ENCODE measurements around the gene IGF1.

Gene IGF1

GRCh38 chr12:102484017-102484416 lies 3.7 kb upstream of the IGF1 start:
- no peak for TF ChIP-seq CTCF (conservative IDR thresholded peaks at IDR 0.05)
- no peak overlapping the region for H3K27ac ChIP-seq

GRCh38 chr12:102483466-102483865 lies 3.1 kb upstream of the IGF1 start:
- TF ChIP-seq CTCF (conservative IDR thresholded peaks at IDR 0.05) = no peak
- H3K27ac ChIP-seq = no peak overlapping the region

GRCh38 chr12:102481705-102482425 lies 1.5 kb upstream of the IGF1 start:
- TF ChIP-seq CTCF (conservative IDR thresholded peaks at IDR 0.05) = no peak
- H3K27ac ChIP-seq = no peak overlapping the region

- no peak for TF ChIP-seq CTCF (conservative IDR thresholded peaks at IDR 0.05)
- H3K27ac ChIP-seq = no peak overlapping the region
Observed at GRCh38 chr12:102479939-102480338, 424 bp downstream of the IGF1 start.

- TF ChIP-seq CTCF (conservative IDR thresholded peaks at IDR 0.05) = no peak
- H3K27ac ChIP-seq = no peak overlapping the region
Observed at GRCh38 chr12:102479099-102479885, 1.1 kb downstream of the IGF1 start.

GRCh38 chr12:102478405-102479098 lies 1.8 kb downstream of the IGF1 start:
- no peak overlapping the region for H3K27ac ChIP-seq
- TF ChIP-seq CTCF (conservative IDR thresholded peaks at IDR 0.05) = no peak

- H3K27ac ChIP-seq = no peak overlapping the region
- TF ChIP-seq CTCF (conservative IDR thresholded peaks at IDR 0.05) = no peak
Observed at GRCh38 chr12:102475355-102475754, 5.0 kb downstream of the IGF1 start.
